ENCODE data around the gene NUAK2. TPM values are rescaled to one million over a fixed set of nuclear protein-coding genes. Genes with fewer than 3 reads are reported as not detected.
A peak's percentile ranks its signal among the peaks of the same experiment; 100 is the strongest.

Gene NUAK2
- total and polyA plus RNA-seq, 2 of the 4 experiments (the other 2 are of a cell fraction): 7.2 to 17.6 TPM

DNA sequence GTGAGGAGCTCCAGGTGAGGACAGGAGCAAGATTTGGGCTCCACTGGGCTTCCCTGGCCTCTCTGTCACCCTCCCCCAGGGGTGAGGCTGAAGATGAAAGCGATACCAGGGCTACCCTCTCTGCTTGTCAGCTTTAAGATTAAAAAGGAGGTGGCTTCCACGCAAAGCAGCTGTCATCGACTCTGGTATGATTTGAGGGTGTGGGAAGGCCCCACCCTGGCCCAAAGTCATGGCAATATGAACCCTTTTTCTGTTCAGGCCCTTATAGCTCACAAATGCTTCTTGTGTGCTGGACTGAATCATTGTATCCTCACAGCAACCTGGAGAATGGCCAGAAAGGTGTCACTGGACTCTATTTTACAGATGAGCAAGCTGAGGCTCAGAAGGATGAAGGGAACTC is 41.6 kb downstream of the NUAK2 start:
- no peaks in the 10 kb centered on the region for H4K20me1 ChIP-seq (ENCODE audit: insufficient read depth, low read length)
- peak overlapping the region; percentile 39; the same call in 1 of the 3 replicates for H2BK15ac ChIP-seq (ENCODE audit: low read depth, low read length)
- no peaks in the 10 kb centered on the region for H3K27me3 ChIP-seq (ENCODE audit: control insufficient read depth, insufficient read depth, low read length)
- H3K14ac ChIP-seq (replicated peaks; ENCODE audit: low read depth, low read length): peak overlapping the region; percentile 76
- peaks cover 11% of the 10 kb centered on the region for H3K4me1 ChIP-seq (ENCODE audit: control insufficient read depth, insufficient read depth, low read length)
- no peaks in the 10 kb centered on the region for H3K9me3 ChIP-seq (ENCODE audit: control insufficient read depth, insufficient read depth, low read length)
- in situ Hi-C loops (cut with MboI; ENCODE audit: low sequenced_read_pairs) (loop anchor here (5.0 to 10.0 kb wide), 2 partner anchors 42 to 205 kb away; partner anchors contain the start of gene NUAK2), intact Hi-C loops (cut with micrococcal nuclease) (no loop called here), dilution Hi-C loops (cut with HindIII; ENCODE audit: low sequenced_read_pairs, unreplicated experiment) (no loop called here)
- no peak overlapping the region for H3K4me2 ChIP-seq (ENCODE audit: low read depth, low read length)
- H2BK5ac ChIP-seq (ENCODE audit: low read depth, low read length, poor library complexity, severe bottlenecking): no peak overlapping the region
- H4K8ac ChIP-seq (ENCODE audit: low read depth in 2 of 2, low read length in 2 of 2): no peak overlapping the region
- H4K5ac ChIP-seq (ENCODE audit: low read depth, low read length): no peak overlapping the region
- no peak overlapping the region for H3K18ac ChIP-seq (ENCODE audit: low read depth, low read length)
- peak overlapping the region; percentile 63 for H2AK5ac ChIP-seq (ENCODE audit: low read depth, low read length)
- no peak overlapping the region for H2AK9ac ChIP-seq (replicated peaks; ENCODE audit: low read depth, low read length, poor library complexity)
- no peak overlapping the region for H3K56ac ChIP-seq (ENCODE audit: extremely low read depth, insufficient read depth, low read length)
- ChIA-PET CTCF (interaction anchor here (1.2 to 1.4 kb wide), 2 partner anchors 42 to 45 kb away, joined by 3 to 5 read pairs; no protein-coding TSS in a partner anchor), POLR2A (ENCODE audit: unreplicated experiment) (no interaction called here)
- H3K9ac ChIP-seq (ENCODE audit: low read depth, low read length): no peak overlapping the region
- H3K79me1 ChIP-seq (ENCODE audit: low read depth in 1 of 2, low read length in 2 of 2): peaks cover 0 to 11% of the 10 kb centered on the region in 2 experiments; a peak in 2 of 4 replicates
- H3K4ac ChIP-seq (ENCODE audit: low read depth, low read length): peak overlapping the region; percentile 88
- H3K36me3 ChIP-seq (ENCODE audit: control insufficient read depth, insufficient read depth, low read length): no peaks in the 10 kb centered on the region
- peak overlapping the region; percentile 42 for H2BK20ac ChIP-seq (ENCODE audit: low read depth, low read length)
- peak overlapping the region; percentile 32; the same call in 1 of the 2 replicates for H2BK120ac ChIP-seq (ENCODE audit: low read depth, low read length)
- ATAC-seq (ENCODE audit: low read depth) (no peak), DNase-seq (no peak)
- H3K9me1 ChIP-seq (ENCODE audit: insufficient read depth, low read length): peaks cover 14% of the 10 kb centered on the region
- BruUV-seq (replicated peaks): no TSS peak
- 60% methylated on average over 1 of the region's 3 CpGs; no CpG with 5 or more reads in 1 of the 2 experiments for WGBS, 2 experiments (ENCODE audit: extremely low coverage in 2 of 2, insufficient read length in 1 of 2)
- TF ChIP-seq RAD21 (IDR thresholded peaks at IDR 0.05; ENCODE audit: low read length) (no peak), CEBPB (IDR thresholded peaks at IDR 0.05; ENCODE audit: low read depth, low read length) (no peak), MAFK (IDR thresholded peaks at IDR 0.05; ENCODE audit: low read depth, low read length) (no peak), POLR2A (IDR thresholded peaks at IDR 0.05; ENCODE audit: low read depth, low read length) (no peak), RCOR1 (IDR thresholded peaks at IDR 0.05; ENCODE audit: insufficient replicate concordance, low read length) (no peak), MAZ (IDR thresholded peaks at IDR 0.05; ENCODE audit: borderline replicate concordance, low read depth, low read length) (no peak), RFX5 (IDR thresholded peaks at IDR 0.05; ENCODE audit: low read depth, low read length) (no peak), MXI1 (IDR thresholded peaks at IDR 0.05; ENCODE audit: borderline replicate concordance, low read depth, low read length) (no peak), NFE2L2 (IDR thresholded peaks at IDR 0.05; ENCODE audit: low read depth, low read length) (no peak), BHLHE40 (IDR thresholded peaks at IDR 0.05; ENCODE audit: low read depth, low read length) (no peak), FOS (IDR thresholded peaks at IDR 0.05; ENCODE audit: low read depth, low read length) (no peak), CHD1 (IDR thresholded peaks at IDR 0.05; ENCODE audit: low read depth, low read length) (no peak), SMC3 (IDR thresholded peaks at IDR 0.05; ENCODE audit: low read depth, low read length) (no peak)
- TF ChIP-seq, protein P1, sequence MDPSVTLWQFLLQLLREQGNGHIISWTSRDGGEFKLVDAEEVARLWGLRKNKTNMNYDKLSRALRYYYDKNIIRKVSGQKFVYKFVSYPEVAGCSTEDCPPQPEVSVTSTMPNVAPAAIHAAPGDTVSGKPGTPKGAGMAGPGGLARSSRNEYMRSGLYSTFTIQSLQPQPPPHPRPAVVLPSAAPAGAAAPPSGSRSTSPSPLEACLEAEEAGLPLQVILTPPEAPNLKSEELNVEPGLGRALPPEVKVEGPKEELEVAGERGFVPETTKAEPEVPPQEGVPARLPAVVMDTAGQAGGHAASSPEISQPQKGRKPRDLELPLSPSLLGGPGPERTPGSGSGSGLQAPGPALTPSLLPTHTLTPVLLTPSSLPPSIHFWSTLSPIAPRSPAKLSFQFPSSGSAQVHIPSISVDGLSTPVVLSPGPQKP (IDR thresholded peaks at IDR 0.05; ENCODE audit: borderline replicate concordance, low read depth, low read length): no peak
- TF ChIP-seq, protein P2, sequence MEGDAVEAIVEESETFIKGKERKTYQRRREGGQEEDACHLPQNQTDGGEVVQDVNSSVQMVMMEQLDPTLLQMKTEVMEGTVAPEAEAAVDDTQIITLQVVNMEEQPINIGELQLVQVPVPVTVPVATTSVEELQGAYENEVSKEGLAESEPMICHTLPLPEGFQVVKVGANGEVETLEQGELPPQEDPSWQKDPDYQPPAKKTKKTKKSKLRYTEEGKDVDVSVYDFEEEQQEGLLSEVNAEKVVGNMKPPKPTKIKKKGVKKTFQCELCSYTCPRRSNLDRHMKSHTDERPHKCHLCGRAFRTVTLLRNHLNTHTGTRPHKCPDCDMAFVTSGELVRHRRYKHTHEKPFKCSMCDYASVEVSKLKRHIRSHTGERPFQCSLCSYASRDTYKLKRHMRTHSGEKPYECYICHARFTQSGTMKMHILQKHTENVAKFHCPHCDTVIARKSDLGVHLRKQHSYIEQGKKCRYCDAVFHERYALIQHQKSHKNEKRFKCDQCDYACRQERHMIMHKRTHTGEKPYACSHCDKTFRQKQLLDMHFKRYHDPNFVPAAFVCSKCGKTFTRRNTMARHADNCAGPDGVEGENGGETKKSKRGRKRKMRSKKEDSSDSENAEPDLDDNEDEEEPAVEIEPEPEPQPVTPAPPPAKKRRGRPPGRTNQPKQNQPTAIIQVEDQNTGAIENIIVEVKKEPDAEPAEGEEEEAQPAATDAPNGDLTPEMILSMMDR (conservative IDR thresholded peaks at IDR 0.05; ENCODE audit: low read depth, low read length): no peak
- TF ChIP-seq, protein P3, sequence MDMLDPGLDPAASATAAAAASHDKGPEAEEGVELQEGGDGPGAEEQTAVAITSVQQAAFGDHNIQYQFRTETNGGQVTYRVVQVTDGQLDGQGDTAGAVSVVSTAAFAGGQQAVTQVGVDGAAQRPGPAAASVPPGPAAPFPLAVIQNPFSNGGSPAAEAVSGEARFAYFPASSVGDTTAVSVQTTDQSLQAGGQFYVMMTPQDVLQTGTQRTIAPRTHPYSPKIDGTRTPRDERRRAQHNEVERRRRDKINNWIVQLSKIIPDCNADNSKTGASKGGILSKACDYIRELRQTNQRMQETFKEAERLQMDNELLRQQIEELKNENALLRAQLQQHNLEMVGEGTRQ (IDR thresholded peaks at IDR 0.05; ENCODE audit: low read depth, low read length): no peak
- H4K91ac ChIP-seq (ENCODE audit: insufficient read depth, low read depth, low read length): peak overlapping the region; percentile 61; the same call in 1 of the 2 replicates
- H3K23ac ChIP-seq (ENCODE audit: low read depth, low read length): no peak overlapping the region
- H3K27ac ChIP-seq (ENCODE audit: insufficient read depth, low read length): no peak overlapping the region
- no peak overlapping the region for H3K4me3 ChIP-seq (ENCODE audit: insufficient read depth, low read depth, low read length)
- H2AFZ ChIP-seq (replicated peaks; ENCODE audit: low read length, poor library complexity): no peak overlapping the region
